H9 (cell line): ENCODE measurements around the gene CNIH1. TPM values are rescaled to one million over a fixed set of nuclear protein-coding genes. Genes with fewer than 3 reads are reported as not detected.

Experiments used
- DNase-seq: peaks from one replicate; pipeline ENCODE4 v3.0.0-alpha.2; 2017
- H2AFZ ChIP-seq: one replicate; pipeline ENCODE4 v1.6.1; 2013; ENCODE audit warnings: mild to moderate bottlenecking, low read length, control low read depth, moderate library complexity
- H2AK5ac ChIP-seq: 2 replicates; pipeline ENCODE4 v1.6.1; 2013; ENCODE audit warnings: low read length, control low read depth, mixed read lengths; ENCODE audit not compliant: insufficient read length
- H2BK120ac ChIP-seq: one replicate; pipeline ENCODE4 v1.6.1; 2013; ENCODE audit warnings: low read depth, mild to moderate bottlenecking, low read length, control low read depth, inconsistent platforms; ENCODE audit not compliant: poor library complexity, severe bottlenecking
- H2BK12ac ChIP-seq: 2 replicates; pipeline ENCODE4 v1.6.1; 2013; ENCODE audit warnings: low read length, control low read depth, mixed read lengths, low read depth; ENCODE audit not compliant: insufficient read length
- H2BK15ac ChIP-seq: 2 replicates; pipeline ENCODE4 v1.6.1; 2013; ENCODE audit warnings: low read depth, low read length, control low read depth
- H2BK20ac ChIP-seq: one replicate; pipeline ENCODE4 v1.6.1; 2013; ENCODE audit warnings: low read depth, mild to moderate bottlenecking, low read length, control low read depth, inconsistent platforms; ENCODE audit not compliant: poor library complexity, severe bottlenecking
- H2BK5ac ChIP-seq: 2 replicates; pipeline ENCODE4 v1.6.1; 2013; ENCODE audit warnings: low read length, control low read depth, mixed read lengths; ENCODE audit not compliant: insufficient read length
- H3K14ac ChIP-seq: 2 replicates; pipeline ENCODE4 v1.6.1; 2013; ENCODE audit warnings: low read length, control low read depth; ENCODE audit not compliant: insufficient read depth
- H3K18ac ChIP-seq: 2 replicates; pipeline ENCODE4 v1.6.1; 2013; ENCODE audit warnings: low read depth, mild to moderate bottlenecking, mixed read lengths, low read length, control low read depth; ENCODE audit not compliant: insufficient read length
- H3K23ac ChIP-seq: 2 replicates; pipeline ENCODE4 v1.6.1; 2013; ENCODE audit warnings: low read length, control low read depth, mixed read lengths, low read depth; ENCODE audit not compliant: insufficient read length
- H3K23me2 ChIP-seq: 2 replicates; pipeline ENCODE4 v1.6.1; 2013; ENCODE audit warnings: low read depth, mild to moderate bottlenecking, mixed read lengths, low read length, control low read depth; ENCODE audit not compliant: insufficient read length, poor library complexity, severe bottlenecking
- H3K27ac ChIP-seq: 2 replicates; pipeline ENCODE4 v1.5.1; 2013; ENCODE audit warnings: low read length, control low read depth, mixed read lengths, low read depth; ENCODE audit not compliant: insufficient read length
- H3K27me3 ChIP-seq: 2 replicates; pipeline ENCODE4 v1.6.1; 2013; ENCODE audit warnings: low read length, control low read depth, inconsistent platforms; ENCODE audit not compliant: insufficient read depth
- H3K4ac ChIP-seq: 2 replicates; pipeline ENCODE4 v1.6.1; 2013; ENCODE audit warnings: low read depth, mild to moderate bottlenecking, control low read depth, inconsistent platforms, low read length, moderate library complexity
- H3K4me1 ChIP-seq: 2 replicates; pipeline ENCODE4 v1.6.1; 2013; ENCODE audit warnings: low read length, control low read depth, inconsistent platforms; ENCODE audit not compliant: insufficient read depth
- H3K4me2 ChIP-seq: 2 replicates; pipeline ENCODE4 v1.6.1; 2013; ENCODE audit warnings: low read length, control low read depth, mixed read lengths; ENCODE audit not compliant: insufficient read length, insufficient read depth
- H3K56ac ChIP-seq: 2 replicates; pipeline ENCODE4 v1.6.1; 2013; ENCODE audit warnings: low read depth, mild to moderate bottlenecking, mixed read lengths, low read length, control low read depth; ENCODE audit not compliant: insufficient read length
- H3K79me1 ChIP-seq: 2 replicates; pipeline ENCODE4 v1.6.1; 2013; ENCODE audit warnings: low read depth, mild to moderate bottlenecking, moderate library complexity, low read length, control low read depth, inconsistent platforms; ENCODE audit not compliant: insufficient read depth, poor library complexity, severe bottlenecking
- H3K79me2 ChIP-seq: 2 replicates; pipeline ENCODE4 v1.6.1; 2013; ENCODE audit warnings: low read length, control low read depth, inconsistent platforms; ENCODE audit not compliant: insufficient read depth
- H3K9ac ChIP-seq: 2 replicates; pipeline ENCODE4 v1.6.1; 2013; ENCODE audit warnings: low read length, control low read depth, mixed read lengths; ENCODE audit not compliant: insufficient read length; ENCODE audit errors: extremely low read depth
- H3K9me3 ChIP-seq: one replicate; pipeline ENCODE4 v1.6.1; 2013; ENCODE audit warnings: low read depth, low read length, inconsistent platforms; ENCODE audit not compliant: control insufficient read depth
- H3T11ph ChIP-seq: one replicate; pipeline ENCODE4 v1.6.1; 2013; ENCODE audit warnings: mild to moderate bottlenecking, low read length, control low read depth, inconsistent platforms
- H4K20me1 ChIP-seq: one replicate; pipeline ENCODE4 v1.6.1; 2013; ENCODE audit not compliant: control insufficient read depth, insufficient read length, insufficient read depth
- H4K5ac ChIP-seq: 2 replicates; pipeline ENCODE4 v1.6.1; 2013; ENCODE audit warnings: low read depth, mild to moderate bottlenecking, mixed read lengths, low read length, control low read depth; ENCODE audit not compliant: insufficient read length
- H4K8ac ChIP-seq: replicated peaks from 2 replicates; pipeline ENCODE4 v1.6.1; 2013; ENCODE audit warnings: low read length, control low read depth, mixed read lengths, low read depth; ENCODE audit not compliant: insufficient read length
- H4K91ac ChIP-seq: 2 replicates; pipeline ENCODE4 v1.6.1; 2013; ENCODE audit warnings: low read depth, mild to moderate bottlenecking, moderate library complexity, mixed read lengths, low read length, control low read depth; ENCODE audit not compliant: insufficient read length
- H3K27ac Mint-ChIP-seq, 3 experiments: 2 replicates in 2 of 3; 3 replicates in 1 of 3; pipeline ENCODE4 v1.8.0; 2020 to 2021; ENCODE audit warnings: mixed read lengths in 3 of 3, mild to moderate bottlenecking in 1 of 3, moderate library complexity in 1 of 3
- H3K27me3 Mint-ChIP-seq: 2 replicates; pipeline ENCODE4 v1.8.0; 2021; ENCODE audit warnings: low read depth, mild to moderate bottlenecking, moderate library complexity, mixed read lengths
- H3K36me3 Mint-ChIP-seq, 3 experiments: 2 replicates in 2 of 3; 3 replicates in 1 of 3; pipeline ENCODE4 v1.8.0; 2020 to 2021; ENCODE audit warnings: low read depth in 3 of 3, mixed read lengths in 3 of 3; ENCODE audit not compliant: insufficient read depth in 1 of 3
- H3K4me1 Mint-ChIP-seq, 2 experiments: 2 replicates each; pipeline ENCODE4 v1.8.0; 2020; ENCODE audit warnings: mixed read lengths in 2 of 2
- H3K4me3 Mint-ChIP-seq, 2 experiments: 2 replicates in 1 of 2; 3 replicates in 1 of 2; pipeline ENCODE4 v1.8.0; 2020 to 2021; ENCODE audit warnings: mild to moderate bottlenecking in 2 of 2, mixed read lengths in 2 of 2, moderate library complexity in 1 of 2
- H3K9me3 Mint-ChIP-seq, 2 experiments: 2 replicates in 1 of 2; 3 replicates in 1 of 2; pipeline ENCODE4 v1.8.0; 2020; ENCODE audit warnings: mild to moderate bottlenecking in 2 of 2, mixed read lengths in 2 of 2, moderate library complexity in 1 of 2
- WGBS: extraction: QIAGEN DNeasy Blood & Tissue Kit; methylation state at CpG from one replicate; pipeline ENCODE4 v1.1.7; 2013; ENCODE audit warnings: missing lambda C conversion rate, low lambda C conversion rate, mixed read lengths; ENCODE audit not compliant: insufficient read length; ENCODE audit errors: extremely low coverage; 5-methylcytosine and 5-hydroxymethylcytosine counted together
- total RNA-seq: library from RNA; stranded (reverse); gene quantifications from 2 replicates; pipeline ENCODE4 v1.2.1, GENCODE V29; 2021
- TF ChIP-seq, protein P1 (sequence below): fragments of 200-600 bp; sonication (generic); conservative IDR thresholded peaks from 3 replicates; pipeline ENCODE4 v1.8.0; 2021; ENCODE audit warnings: antibody characterized with exemption, mild to moderate bottlenecking

CNIH1 gene
- total RNA-seq, 1 experiment from 2014 or later = 99.3 TPM

DNA sequence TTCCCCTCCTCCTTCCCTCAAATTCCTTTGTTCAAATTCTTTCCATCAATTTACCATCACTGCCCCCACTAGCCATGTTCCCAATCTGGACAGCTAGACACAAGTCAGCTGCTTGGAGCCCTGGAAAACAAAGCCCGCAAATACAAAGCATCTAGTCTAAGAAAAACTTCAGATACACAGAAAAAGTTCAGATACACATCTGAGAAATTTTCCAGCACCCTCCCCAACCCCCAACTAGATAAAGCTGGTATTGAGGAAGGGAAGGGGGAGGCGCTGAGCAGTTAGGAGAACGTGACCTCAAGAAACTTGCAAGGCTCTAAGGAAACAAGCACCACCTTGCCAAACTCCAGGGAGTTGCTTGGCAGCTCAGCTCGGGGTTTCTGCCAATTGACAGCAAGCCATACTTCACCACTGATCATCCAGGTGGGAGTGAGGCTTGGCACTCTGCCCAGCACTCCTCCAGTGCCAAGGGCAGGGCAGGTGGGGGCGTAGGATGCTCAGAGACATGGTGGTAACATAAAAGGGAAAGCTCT lies 5.1 kb upstream of the CNIH1 start:
- Histone ChIP-seq H2BK5ac (no peak overlapping the region), H2AFZ (no peak overlapping the region), H3K27ac (no peak overlapping the region), H3K18ac (no peak overlapping the region), H2BK20ac (no peak overlapping the region), H2BK12ac (no peak overlapping the region), H4K91ac (no peak overlapping the region), H2BK15ac (no peak overlapping the region), H3K79me1 (no peaks in the 10 kb centered on the region), H3K4me1 (no peaks in the 10 kb centered on the region; the same call in 1 of the 2 replicates), H4K20me1 (no peaks in the 10 kb centered on the region), H3K56ac (no peak overlapping the region), H3K9me3 (no peaks in the 10 kb centered on the region), H4K5ac (no peak overlapping the region), H3K23me2 (no peaks in the 10 kb centered on the region), H3T11ph (no peak overlapping the region), H3K4me2 (no peak overlapping the region), H4K8ac (no peak overlapping the region), H2AK5ac (no peak overlapping the region), H3K14ac (no peak overlapping the region), H3K4ac (no peak overlapping the region), H3K9ac (no peak overlapping the region), H2BK120ac (no peak overlapping the region), H3K23ac (no peak overlapping the region), H3K79me2 (no peaks in the 10 kb centered on the region), H3K27me3 (no peaks in the 10 kb centered on the region; the same call in 1 of the 2 replicates)
- no CpG with 5 or more reads among the region's 5 CpGs for WGBS
- Mint-ChIP-seq H3K36me3 (peaks cover 0 to 2% (median 0%) of the 10 kb centered on the region in 3 experiments; a peak in 1 of 7 replicates), H3K9me3 (no peaks in the 10 kb centered on the region), H3K4me3 (no peak overlapping the region), H3K4me1 (peaks cover 9 to 14% of the 10 kb centered on the region in 2 experiments), H3K27me3 (no peaks in the 10 kb centered on the region), H3K27ac (no peak overlapping the region)
- no peak for DNase-seq
- TF ChIP-seq, protein P1, sequence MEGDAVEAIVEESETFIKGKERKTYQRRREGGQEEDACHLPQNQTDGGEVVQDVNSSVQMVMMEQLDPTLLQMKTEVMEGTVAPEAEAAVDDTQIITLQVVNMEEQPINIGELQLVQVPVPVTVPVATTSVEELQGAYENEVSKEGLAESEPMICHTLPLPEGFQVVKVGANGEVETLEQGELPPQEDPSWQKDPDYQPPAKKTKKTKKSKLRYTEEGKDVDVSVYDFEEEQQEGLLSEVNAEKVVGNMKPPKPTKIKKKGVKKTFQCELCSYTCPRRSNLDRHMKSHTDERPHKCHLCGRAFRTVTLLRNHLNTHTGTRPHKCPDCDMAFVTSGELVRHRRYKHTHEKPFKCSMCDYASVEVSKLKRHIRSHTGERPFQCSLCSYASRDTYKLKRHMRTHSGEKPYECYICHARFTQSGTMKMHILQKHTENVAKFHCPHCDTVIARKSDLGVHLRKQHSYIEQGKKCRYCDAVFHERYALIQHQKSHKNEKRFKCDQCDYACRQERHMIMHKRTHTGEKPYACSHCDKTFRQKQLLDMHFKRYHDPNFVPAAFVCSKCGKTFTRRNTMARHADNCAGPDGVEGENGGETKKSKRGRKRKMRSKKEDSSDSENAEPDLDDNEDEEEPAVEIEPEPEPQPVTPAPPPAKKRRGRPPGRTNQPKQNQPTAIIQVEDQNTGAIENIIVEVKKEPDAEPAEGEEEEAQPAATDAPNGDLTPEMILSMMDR = no peak
